NOMO-1 treated with dmso at 0.1 percent for 144 hours (cell line): ENCODE results near the gene NEUROD6.

ENCODE experiments used
- DNase-seq: peaks from one replicate; lab custom pipeline; 2025; ENCODE audit not compliant: unreplicated experiment; lab: John Stamatoyannopoulos, UW

The NEUROD6 gene

GRCh38 chr7:31340603-31341002 lies at the start of gene NEUROD6:
Gene NEUROD6 (minus strand): TSS chr7:31340726. CDS start chr7:31339268, 1,458 bp downstream.
- no peak for DNase-seq

GRCh38 chr7:31384466-31384865 lies 43.9 kb upstream of the NEUROD6 start:
- DNase-seq, result no peak

GRCh38 chr7:31382722-31383121 lies 42.2 kb upstream of the NEUROD6 start:
- no peak for DNase-seq

GRCh38 chr7:31373337-31374289 lies 33.1 kb upstream of the NEUROD6 start:
- DNase-seq, result no peak

- DNase-seq, result no peak
Measured at GRCh38 chr7:31372231-31372959, 31.9 kb upstream of the NEUROD6 start.

- DNase-seq, result no peak
Measured at GRCh38 chr7:31371621-31372020, 31.1 kb upstream of the NEUROD6 start.

- DNase-seq, result no peak
Measured at GRCh38 chr7:31370609-31371008, 30.1 kb upstream of the NEUROD6 start.

GRCh38 chr7:31368620-31369019 lies 28.1 kb upstream of the NEUROD6 start:
- DNase-seq, result no peak

- no peak for DNase-seq
Measured at GRCh38 chr7:31363496-31363895, 23.0 kb upstream of the NEUROD6 start.

GRCh38 chr7:31363051-31363450 lies 22.5 kb upstream of the NEUROD6 start:
- no peak for DNase-seq

GRCh38 chr7:31362401-31362800 lies 21.9 kb upstream of the NEUROD6 start:
- no peak for DNase-seq

GRCh38 chr7:31358467-31358866 lies 17.9 kb upstream of the NEUROD6 start:
- no peak for DNase-seq

GRCh38 chr7:31345421-31345820 lies 4.9 kb upstream of the NEUROD6 start:
- DNase-seq, result no peak

GRCh38 chr7:31343516-31344305 lies 3.2 kb upstream of the NEUROD6 start:
- DNase-seq, result no peak

- no peak for DNase-seq
Measured at GRCh38 chr7:31341141-31341540, 615 bp upstream of the NEUROD6 start.

GRCh38 chr7:31340051-31340450 lies 475 bp downstream of the NEUROD6 start:
- no peak for DNase-seq

- DNase-seq, result no peak
Measured at GRCh38 chr7:31338706-31339105, 1.8 kb downstream of the NEUROD6 start.

- DNase-seq, result no peak
Measured at GRCh38 chr7:31337002-31337565, 3.4 kb downstream of the NEUROD6 start.

GRCh38 chr7:31336202-31337001 lies 4.1 kb downstream of the NEUROD6 start:
- no peak for DNase-seq

- no peak for DNase-seq
Measured at GRCh38 chr7:31335884-31336201, 4.7 kb downstream of the NEUROD6 start.
